ENCODE data around the gene NEDD8.

Gene NEDD8

DNA sequence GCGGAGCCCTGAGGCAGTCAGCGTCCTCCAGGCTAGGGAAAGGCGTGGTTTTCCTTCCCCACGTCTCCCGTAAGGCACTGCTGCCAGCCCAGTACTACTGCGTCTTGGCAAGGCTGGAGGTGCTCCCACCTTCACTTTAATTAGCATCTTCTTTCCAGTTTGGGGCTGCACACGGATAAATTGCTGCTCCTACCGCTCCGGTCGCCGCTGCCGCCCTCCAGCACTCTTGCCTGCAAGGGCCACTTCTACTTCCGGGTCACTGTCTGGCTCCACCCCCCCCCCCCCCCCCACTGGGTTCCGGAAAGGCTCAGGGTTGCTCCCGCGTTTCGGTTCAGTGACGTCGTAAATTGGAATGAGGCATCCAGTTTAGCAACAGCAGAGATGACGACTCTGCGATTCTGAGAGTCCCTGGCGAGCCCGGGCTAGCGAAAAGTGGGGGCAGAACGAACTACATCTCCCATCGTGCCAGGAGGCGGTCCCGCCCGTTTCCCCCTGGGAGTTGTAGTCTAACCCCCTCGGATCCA lies at the start of gene NEDD8:
Gene NEDD8, minus strand, starts transcription at position 247 of the 524 bp plus-strand sequence. Its CDS starts 100 bp downstream, at position 147.
- peak; percentile 77 for DNase-seq (ENCODE audit: low read depth)

DNA sequence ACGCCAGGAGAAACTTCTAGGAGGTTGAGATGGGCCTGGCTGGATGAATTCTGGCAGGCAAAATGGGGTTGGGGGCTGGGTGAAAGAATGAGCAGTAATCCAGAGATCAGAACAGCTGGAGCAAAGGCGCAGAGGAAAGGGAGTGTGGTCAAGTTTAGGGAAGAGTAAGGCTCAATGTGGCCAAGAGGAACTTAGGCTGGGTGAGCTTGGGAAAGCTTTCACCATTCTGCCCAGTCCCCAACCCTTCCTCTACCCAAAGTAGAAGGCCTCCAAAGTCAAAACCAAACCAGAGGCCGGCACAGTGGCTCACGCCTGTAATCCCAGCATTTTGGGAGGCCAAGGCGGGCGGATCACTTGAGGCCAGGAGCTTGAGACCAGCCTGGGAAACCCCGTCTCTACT lies 49.5 kb upstream of the NEDD8 start:
- DNase-seq (ENCODE audit: low read depth), result no peak

DNA sequence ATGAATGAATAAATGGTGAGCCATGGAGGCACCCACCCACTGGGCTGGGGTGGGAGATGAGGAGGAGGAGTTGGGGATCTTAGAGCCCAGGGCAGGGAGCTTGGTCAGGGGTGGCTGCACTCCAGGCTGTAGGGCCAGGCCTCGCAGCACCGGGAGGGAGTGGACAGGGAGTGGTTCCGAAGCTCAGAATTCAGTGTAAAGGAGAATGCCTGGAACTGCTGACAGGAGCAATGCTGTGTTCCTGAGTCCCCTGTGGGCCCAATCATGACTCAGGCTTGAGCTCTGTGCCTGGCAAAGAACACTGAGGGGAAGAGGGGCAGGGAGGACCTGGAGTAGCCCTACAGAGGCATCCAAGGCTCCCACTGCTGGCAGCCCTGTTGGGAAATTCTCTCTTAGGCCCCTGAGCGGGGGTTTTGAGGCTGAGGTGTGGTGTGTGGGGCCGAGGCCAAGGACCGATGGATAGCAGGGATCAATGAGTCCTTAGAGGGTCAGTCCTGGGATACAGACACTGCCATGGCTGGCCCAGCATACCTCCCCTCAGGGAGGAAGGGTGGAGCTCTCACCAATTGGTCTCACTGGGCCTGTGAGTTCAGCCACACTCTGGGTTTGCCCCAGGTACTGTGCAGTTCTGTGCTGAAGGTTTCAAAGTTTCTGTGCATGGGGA lies 48.8 kb upstream of the NEDD8 start:
- no peak for DNase-seq (ENCODE audit: low read depth)

DNA sequence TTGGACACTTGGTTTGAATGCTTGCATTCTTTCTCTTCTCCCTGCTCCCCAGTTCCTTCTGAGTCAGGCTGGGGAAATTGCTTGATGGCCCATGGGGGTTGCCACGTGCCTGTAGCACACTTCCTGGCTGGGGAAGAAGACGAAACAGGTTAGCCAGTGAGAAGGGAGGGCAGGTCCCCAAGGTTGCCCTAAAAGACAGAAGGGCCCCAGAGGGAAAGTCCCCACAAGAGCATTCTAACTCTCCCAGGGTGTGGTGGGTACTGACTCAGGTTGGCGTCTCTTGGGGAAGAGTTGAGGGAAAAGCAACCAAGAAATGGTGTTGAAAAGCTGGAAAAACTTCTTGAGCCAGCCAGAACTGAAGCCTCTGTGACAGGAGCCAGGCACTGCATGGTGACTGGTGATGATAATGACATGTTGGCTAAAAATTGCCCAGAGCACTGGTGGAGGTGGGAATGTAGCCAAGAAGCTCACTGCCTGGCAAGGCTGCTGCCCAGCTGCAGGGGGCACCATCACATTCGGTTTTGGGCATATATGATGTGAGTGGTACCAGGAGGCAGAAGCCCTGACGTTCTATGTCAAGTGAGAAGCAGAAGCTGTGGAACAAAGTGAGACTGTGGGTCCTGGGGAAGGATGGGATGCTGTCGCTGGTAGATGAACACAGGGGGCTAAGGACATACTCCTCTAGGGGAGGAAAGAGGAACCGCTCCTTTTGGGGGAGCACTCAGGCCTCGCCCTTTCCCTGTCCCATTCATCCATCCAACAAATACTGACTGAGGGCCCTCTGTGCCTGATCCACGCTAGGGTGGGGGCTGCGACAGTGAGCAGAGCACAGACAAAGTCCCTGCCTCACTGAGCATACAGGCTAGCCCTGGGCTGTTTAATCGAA lies 47.4 kb upstream of the NEDD8 start:
- DNase-seq (ENCODE audit: low read depth), result no peak

DNA sequence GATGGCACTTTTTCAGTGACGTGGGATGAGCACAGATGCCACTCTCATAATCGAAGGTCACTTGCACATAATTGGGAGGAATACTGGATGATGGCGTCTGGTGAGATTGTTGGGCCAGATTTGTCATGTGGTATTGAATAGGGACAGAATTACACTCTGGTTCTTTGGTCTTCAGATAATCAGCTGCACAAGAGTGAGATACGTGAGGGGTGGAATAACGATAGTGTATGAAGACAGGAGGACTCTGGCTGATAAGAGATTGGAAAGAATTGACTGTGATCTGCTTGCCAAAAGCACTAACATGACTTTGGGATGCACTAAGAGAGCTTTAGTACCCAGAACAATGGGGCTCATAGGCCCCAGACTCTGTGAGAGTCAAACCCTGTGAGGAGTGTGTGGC lies 46.3 kb upstream of the NEDD8 start:
- DNase-seq (ENCODE audit: low read depth), result no peak

DNA sequence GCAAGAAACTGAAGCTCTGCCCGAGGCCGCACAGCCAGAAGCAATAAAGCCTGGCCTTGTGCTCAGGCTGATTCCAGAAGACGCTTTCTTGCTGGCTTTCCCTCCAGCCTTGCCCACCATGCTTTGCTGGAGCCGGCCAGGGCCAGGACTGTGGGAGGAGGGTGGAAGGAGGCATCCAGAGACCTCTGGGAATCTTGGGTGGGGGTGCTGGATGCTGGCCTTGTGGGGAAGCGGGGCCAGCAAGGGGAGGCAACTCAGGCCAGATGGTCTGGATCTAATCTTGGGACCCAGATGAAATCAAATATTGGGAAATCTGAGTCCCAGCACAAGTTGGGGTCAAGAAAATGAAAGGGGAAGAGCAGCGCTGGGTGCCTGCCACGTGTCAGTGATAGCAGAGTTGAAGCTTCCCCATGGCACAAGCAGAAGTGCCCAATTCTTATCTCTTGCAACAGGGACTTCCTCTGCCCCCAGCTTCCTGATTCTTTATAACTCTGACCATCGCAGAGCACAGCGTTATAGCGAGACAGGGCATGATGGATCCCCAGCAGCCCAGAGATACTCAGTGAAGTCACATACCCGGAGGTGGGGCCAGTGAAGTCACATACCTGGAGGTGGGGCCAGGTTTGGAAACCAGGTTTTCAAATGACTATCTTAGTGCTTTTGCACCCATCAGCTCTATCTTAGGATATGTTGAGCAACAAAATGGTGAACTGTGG lies 45.6 kb upstream of the NEDD8 start:
- DNase-seq (ENCODE audit: low read depth), result no peak

DNA sequence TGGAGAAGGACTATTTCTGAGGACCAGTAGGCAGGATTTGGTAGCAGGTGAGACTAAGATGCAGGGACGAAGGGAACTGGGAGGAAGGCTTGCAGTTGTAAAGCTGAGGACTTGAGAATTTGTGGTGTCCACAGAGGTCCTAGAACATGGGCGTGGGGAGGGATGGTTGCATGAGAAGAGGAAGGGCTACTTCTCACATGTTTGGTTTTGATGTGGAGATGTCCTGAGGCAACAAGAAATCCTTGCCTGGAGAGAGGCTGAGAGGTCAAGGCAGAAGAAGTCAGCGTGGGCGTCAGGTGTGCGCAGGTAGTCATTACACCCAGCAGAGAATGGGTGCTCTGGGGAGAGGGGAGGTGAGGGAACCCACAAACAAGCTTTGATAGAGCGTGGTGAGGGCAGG lies 44.9 kb upstream of the NEDD8 start:
- DNase-seq (ENCODE audit: low read depth), result no peak

DNA sequence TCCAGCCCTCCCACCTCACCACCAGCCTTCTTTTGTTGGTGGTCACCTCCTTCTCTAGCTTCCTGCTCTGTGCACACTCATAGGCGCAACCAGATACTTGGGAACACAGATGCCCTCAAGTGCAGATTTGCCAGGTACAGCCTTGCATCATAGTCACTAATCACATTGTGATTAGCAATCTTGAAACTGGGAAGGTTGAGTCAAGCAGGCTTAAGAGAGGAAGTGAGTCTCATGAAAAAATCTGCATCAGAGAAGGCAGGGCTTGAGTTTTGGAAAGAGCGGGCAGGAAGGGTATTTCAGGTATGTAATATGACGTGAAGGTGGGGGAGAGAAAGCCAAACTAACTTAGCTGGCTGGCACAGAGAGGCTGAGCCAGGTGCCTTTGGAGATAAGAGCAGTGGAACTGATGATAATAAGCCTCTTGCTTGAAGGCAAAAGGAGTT lies 42.0 kb upstream of the NEDD8 start:
- DNase-seq (ENCODE audit: low read depth), result no peak

DNA sequence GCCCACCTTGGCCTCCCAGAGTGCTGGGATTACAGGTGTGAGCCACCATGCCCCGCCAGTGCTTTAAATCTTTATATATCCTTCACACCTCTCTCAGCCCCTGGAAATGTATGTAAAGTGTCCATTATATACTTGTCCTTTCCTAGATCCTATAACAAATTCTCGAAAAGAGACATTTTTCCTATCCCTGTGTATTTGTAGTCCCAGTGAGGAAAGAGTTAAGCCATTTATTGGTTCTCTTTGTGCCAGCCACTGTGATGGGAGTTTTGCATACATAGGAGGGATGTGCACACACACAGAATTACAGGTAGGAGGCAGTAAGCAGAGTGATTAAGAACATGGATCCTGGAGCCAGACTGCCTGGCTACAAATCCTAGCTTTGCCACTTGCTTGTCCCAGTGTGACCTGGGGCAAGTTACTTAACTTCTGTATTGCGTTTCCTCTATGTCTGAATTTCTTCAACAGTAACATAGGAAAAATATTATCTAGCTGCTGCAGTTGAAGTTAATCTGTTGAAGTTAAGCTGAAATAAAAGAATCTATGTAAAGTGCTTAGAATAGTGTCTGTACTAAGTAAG lies 41.3 kb upstream of the NEDD8 start:
- no peak for DNase-seq (ENCODE audit: low read depth)

DNA sequence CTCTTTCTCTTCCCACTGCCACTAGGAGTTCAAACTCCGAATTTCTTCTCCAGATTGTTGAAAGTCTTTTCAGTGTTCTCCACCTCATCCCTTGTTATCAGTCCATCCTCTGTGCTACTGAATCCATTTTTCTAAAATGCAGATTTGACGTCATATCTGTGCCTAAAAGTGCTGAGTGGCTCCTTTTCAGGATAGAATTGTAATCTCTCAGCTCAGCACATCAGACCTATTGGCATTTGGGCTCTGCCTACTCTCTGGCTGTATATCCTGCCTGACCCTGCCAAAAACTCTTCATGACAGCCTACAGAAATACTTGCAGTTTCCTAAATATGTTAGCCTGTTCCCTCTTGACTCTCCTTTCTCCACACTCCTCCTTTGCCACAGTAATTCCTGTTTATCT lies 40.3 kb upstream of the NEDD8 start:
- DNase-seq (ENCODE audit: low read depth), result no peak

DNA sequence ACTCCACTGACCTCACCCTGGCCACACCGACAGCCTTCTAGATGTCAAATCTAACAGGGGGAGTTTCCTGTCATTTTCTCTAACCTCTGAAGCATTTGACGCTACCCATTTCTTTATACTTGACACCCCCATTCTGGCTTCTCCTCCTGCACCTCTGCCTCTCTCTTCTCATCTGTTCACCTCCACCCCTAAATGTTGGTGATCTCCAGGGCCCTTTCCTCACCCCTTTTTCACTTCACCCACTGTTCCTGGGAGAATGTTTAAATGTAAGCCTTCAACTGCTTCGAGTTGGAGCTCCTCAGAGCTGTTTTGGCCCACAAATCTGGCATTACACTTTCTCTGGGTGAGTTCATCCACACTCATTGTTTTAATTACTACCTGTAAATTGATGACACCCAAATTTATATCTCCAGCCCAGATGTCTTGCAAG lies 39.7 kb upstream of the NEDD8 start:
- no peak for DNase-seq (ENCODE audit: low read depth)

DNA sequence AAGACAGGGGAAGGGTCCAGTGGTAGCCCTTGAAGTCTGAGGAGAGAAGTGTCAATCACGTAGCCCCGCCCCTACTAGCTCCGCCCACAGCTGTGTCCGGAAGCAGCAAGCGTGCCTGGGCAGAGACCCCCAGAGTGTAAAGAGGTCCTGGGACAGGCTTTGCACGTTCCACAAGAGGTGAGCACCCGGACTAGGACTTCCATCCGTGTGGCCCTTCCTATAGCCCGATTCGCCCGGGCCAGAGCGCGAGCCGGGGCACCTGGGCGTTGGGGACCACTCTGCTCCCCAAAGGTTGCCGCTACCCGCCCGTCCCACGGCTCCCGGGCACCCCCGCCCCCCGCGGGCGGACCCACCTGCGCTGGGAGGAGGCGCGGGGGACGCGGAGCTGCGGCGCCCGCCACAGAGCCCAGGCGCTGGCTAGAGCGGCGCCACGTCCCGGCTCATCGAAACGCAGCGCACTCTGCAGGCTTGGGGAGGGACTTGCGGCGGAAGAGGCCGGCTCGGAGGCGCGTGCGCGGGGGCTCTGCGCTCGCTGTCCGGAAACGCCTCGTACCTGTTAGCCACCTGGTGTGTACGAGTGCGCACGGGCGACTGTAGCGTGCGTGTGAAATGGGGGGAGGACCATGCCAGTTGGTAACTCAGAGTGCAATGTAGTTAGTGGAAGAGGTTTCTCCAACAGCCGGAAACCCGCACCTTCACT lies 39.1 kb upstream of the NEDD8 start, which contains the start of gene RABGGTA:
Gene RABGGTA, minus strand, starts transcription at position 464 of the 700 bp plus-strand sequence. CDS start 482 bp downstream, outside the sequence.
- peak; percentile 82 for DNase-seq (ENCODE audit: low read depth)

DNA sequence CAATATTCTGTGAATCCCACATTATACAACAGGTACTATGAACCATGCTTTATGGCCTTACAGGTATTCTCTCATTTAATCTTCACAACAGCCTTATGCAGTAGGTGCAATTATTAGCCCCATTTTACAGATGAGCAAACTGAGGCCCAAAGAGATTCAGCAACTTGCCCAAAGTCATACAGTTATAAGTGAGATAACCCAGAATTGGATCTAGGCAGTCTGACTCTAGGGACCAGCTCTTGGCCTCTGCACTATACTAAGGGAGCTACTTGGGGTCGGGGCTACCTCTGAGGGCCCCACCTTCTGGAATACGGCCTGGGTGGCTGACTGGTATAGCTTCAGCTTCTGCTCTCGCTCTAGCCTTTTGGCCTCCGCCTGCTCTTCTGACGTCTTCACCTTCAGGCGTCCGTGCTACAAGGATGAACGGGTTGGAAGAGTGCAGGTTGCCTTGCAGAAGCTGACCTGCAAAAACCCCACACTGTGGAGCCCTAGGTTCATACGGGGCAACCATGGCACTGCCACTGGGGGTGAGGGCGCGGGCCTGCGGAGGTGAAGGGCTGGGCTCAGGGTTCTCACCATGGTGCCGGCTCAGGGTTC lies 38.5 kb upstream of the NEDD8 start:
- no peak for DNase-seq (ENCODE audit: low read depth)

DNA sequence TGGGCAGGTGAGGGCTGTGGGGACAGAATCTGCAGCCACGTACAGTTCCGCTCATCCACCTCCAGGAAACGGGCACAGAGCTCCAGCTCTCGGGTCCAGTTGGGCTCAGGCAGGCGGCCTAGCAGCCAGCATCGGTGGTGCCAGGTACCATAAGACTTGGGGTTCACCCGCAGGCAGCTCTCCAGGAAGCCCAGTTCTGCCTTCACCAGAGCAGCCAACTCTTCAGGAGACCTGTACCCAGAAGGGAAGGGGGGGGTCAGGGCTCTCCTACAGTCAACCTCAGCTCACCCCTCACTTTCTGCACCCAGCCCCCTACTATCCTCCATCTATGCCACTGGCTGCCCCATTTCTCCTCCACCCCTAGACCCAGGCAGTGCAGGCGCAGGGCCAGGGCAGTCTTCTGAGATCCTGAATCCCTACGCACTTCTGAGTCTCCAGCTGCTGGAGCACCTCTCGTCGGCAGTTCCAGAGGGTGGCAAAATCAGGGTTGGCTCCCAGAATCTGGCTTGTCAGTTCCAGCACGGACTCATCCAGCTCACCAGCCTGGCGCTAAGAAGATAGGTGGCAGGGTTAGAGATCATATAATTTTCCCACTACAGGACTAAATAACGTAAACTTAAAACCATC lies 37.9 kb upstream of the NEDD8 start:
- DNase-seq (ENCODE audit: low read depth), result no peak

DNA sequence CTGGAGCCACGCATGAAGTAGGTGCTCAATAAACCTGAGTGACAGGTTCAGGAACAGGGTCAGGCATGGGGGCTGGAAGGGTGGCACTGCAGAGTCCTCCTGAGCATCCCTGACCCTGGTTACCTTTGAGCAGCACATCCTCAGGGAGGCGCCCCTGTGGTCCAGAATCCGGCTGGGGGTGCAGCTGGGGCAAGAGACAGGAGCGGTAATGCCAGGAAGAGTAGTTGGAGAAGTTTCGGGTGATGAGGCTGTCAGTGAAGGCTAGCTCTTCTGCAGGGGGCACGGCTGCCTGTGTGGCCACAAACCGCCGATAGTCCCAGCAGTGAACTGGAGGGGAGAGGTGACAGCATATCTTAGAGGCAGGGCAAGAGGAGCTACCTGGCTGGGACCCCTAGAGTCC lies 37.2 kb upstream of the NEDD8 start:
- no peak for DNase-seq (ENCODE audit: low read depth)

DNA sequence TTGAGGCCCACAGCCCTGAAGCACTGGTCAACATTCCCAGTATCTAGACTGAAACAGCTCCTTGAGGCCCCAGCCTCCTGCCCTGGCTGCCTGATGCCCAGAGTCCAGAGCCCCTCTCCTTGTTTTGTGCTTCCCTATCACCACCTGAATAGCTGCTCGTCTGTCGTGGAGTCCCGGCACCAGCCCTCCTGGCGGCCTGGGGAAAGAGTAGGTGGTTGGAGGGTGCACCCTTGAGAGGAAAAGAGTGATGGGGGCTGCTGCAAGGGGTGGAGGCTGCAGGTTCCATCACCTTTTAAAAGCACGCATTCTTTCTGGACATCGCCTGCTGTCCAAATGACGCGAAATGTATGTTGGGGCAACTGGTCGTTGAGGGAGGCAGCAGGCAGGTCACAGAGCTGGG lies 36.1 kb upstream of the NEDD8 start:
- no peak for DNase-seq (ENCODE audit: low read depth)

DNA sequence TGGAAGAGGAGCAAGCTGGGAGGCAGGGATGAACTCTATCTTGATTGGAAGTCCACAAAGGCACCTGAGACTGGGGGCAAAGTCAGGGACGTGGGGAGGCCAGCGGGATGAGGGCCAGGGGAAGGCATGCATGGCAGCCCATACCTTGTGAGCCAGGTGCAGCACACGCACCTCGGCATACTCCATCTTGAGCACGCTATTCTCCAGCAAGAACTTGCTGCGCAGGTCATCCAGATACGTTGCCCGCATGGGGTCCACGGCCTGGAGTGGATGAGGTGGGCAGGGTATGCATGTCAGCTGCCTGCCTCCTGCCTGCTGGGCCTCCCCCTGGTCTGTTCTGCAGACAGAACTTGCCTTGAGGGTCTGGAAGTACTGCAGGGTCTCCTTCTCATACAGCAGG lies 35.3 kb upstream of the NEDD8 start:
- no peak for DNase-seq (ENCODE audit: low read depth)

DNA sequence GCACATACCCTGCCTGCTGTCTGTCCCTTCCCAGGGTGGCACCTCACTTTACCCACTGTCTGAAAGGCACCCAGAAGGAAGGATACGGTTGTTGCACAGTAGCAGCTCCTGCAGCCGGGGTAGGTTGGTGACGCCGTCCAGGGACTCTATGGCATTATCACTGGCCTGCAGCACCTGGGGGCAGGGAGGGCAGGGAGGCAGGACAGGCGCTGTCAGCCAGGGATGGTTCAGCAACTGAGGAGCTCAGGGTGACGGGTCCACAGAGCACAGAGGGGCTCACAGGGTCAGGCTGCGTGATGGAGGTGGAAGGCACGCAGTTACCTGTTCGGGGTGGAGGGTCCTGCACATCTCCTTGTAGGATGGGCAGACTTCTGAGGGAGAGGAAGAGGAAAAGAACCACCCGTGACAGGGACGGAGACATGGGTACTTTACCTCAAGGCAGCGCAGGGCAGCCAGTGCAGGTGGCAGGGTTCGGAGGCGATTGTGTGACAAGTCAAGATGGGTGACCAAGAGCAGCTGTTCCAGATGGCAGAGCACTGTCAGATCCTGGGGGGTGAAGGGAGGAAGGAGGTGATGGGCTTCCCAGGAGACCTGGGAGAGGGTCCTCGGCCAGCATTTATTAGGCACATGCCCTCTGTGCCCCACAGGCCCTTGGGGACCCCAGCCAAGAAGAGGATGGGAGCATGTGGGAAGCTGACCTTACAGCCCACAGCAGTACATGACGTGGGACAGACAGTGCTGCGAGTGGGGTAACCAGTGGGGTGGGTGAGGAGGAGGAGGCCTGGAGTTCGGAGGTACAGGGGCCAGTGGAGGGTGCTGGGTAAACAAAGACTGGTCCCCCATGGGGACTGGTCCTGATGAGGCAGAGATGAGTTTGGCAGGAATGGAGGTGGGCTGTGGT lies 34.4 kb upstream of the NEDD8 start:
- no peak for DNase-seq (ENCODE audit: low read depth)

DNA sequence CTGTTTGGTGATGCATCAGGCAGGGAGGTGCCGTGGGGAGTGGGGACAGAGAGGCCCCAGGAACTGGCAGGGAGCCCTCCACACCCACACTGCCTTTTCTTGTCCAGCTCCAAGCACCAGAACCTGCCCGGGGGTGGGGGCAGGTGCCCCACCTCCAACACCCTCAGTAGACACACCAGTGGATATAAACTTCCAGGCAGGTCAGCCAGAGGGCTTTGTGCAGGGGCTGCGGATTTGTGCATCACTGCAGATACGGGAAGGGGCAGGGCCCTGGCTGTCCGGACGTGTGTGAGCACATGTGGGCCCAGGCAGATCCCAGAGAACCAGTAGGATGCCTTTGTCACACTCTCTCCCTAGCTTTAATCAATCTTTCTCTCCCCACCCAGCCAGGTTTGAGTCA lies 32.1 kb upstream of the NEDD8 start:
- no peak for DNase-seq (ENCODE audit: low read depth)

All from activated gamma-delta T cell treated with anti-CD3 and anti-CD28 coated beads, Interleukin-2, amount 50 U/mL, for 16 hours (primary cell).